Activated CD4-positive, alpha-beta T cell treated with anti-CD3 and anti-CD28 coated beads, Interleukin-2, amount 10 ng/mL, durations not matched to agents 24 days and 14 days (primary cell): ENCODE data around the gene PHF13. TPM values are rescaled to one million over a fixed set of nuclear protein-coding genes. Genes with fewer than 3 reads are reported as not detected.
"Not testable (repeated sequence)": the region's sequence is repeated elsewhere in the genome, so short reads cannot be mapped to it uniquely, and the experiment has no call there.

Experiments
- DNase-seq: peaks from one replicate; pipeline ENCODE4 v3.0.0; 2022
- H3K27ac Mint-ChIP-seq: one replicate; pipeline ENCODE4 v1.8.0; 2022; ENCODE audit warnings: mild to moderate bottlenecking, mixed read lengths
- H3K27me3 Mint-ChIP-seq: one replicate; pipeline ENCODE4 v1.8.0; 2022; ENCODE audit warnings: mixed read lengths
- H3K36me3 Mint-ChIP-seq: one replicate; pipeline ENCODE4 v1.8.0; 2022; ENCODE audit warnings: low read depth, mild to moderate bottlenecking, mixed read lengths
- H3K4me1 Mint-ChIP-seq: one replicate; pipeline ENCODE4 v1.8.0; 2021; ENCODE audit warnings: mixed read lengths
- H3K4me3 Mint-ChIP-seq: one replicate; pipeline ENCODE4 v1.8.0; 2022; ENCODE audit warnings: mild to moderate bottlenecking, moderate library complexity, mixed read lengths
- H3K9me3 Mint-ChIP-seq: one replicate; pipeline ENCODE4 v1.8.0; 2021; ENCODE audit warnings: mixed read lengths
- intact Hi-C: fragments of 100-400 bp; cut with micrococcal nuclease; formaldehyde crosslinking; loops from one replicate; pipeline ENCODE4 v1.15.1; 2023
- total RNA-seq: library from RNA; stranded (reverse); gene quantifications from 2 replicates; pipeline ENCODE4 v1.2.3, GENCODE V29; 2022

Gene PHF13
- total RNA-seq, 1 donor from 2014 or later: 20.1 TPM

- Mint-ChIP-seq H3K4me1 (no peaks in the 10 kb centered on the region), H3K36me3 (peaks cover 32% of the 10 kb centered on the region), H3K4me3 (no peak overlapping the region), H3K27me3 (no peaks in the 10 kb centered on the region), H3K9me3 (no peaks in the 10 kb centered on the region), H3K27ac (peak overlapping the region; percentile 45)
- intact Hi-C loops: no loop called here
- DNase-seq: no peak
These were observed 22.6 kb downstream of the PHF13 start for GRCh38 chr1:6635910-6636760.

GRCh38 chr1:6636778-6637177 is 23.2 kb downstream of the PHF13 start:
- H3K4me1 Mint-ChIP-seq, H3K27me3 Mint-ChIP-seq, DNase-seq, H3K27ac Mint-ChIP-seq, intact Hi-C loops, H3K4me3 Mint-ChIP-seq, H3K9me3 Mint-ChIP-seq: not testable (repeated sequence)
- H3K36me3 Mint-ChIP-seq: peaks cover 35% of the 10 kb centered on the region

GRCh38 chr1:6637770-6638169 is 24.2 kb downstream of the PHF13 start:
- Mint-ChIP-seq H3K4me3 (no peak overlapping the region), H3K4me1 (no peaks in the 10 kb centered on the region), H3K27ac (no peak overlapping the region), H3K9me3 (no peaks in the 10 kb centered on the region), H3K36me3 (peaks cover 37% of the 10 kb centered on the region), H3K27me3 (no peaks in the 10 kb centered on the region)
- DNase-seq: no peak
- intact Hi-C loops: no loop called here

- H3K9me3 Mint-ChIP-seq: no peaks in the 10 kb centered on the region
- no peaks in the 10 kb centered on the region for H3K27me3 Mint-ChIP-seq
- no peak overlapping the region for H3K27ac Mint-ChIP-seq
- intact Hi-C loops: no loop called here
- no peak for DNase-seq
- H3K4me1 Mint-ChIP-seq: no peaks in the 10 kb centered on the region
- peaks cover 36% of the 10 kb centered on the region for H3K36me3 Mint-ChIP-seq
- H3K4me3 Mint-ChIP-seq: no peak overlapping the region
These were observed 24.7 kb downstream of the PHF13 start for GRCh38 chr1:6638226-6638625.

- H3K27ac Mint-ChIP-seq, H3K4me1 Mint-ChIP-seq, DNase-seq, intact Hi-C loops, H3K27me3 Mint-ChIP-seq, H3K9me3 Mint-ChIP-seq, H3K4me3 Mint-ChIP-seq: not testable (repeated sequence)
- H3K36me3 Mint-ChIP-seq: peaks cover 34% of the 10 kb centered on the region
These were observed 27.3 kb downstream of the PHF13 start for GRCh38 chr1:6640867-6641266.

- no peaks in the 10 kb centered on the region for H3K27me3 Mint-ChIP-seq
- no peak overlapping the region for H3K27ac Mint-ChIP-seq
- H3K9me3 Mint-ChIP-seq: no peaks in the 10 kb centered on the region
- intact Hi-C loops: no loop called here
- peaks cover 23% of the 10 kb centered on the region for H3K36me3 Mint-ChIP-seq
- DNase-seq: no peak
- peaks cover 2% of the 10 kb centered on the region for H3K4me1 Mint-ChIP-seq
- no peak overlapping the region for H3K4me3 Mint-ChIP-seq
These were observed 31.5 kb downstream of the PHF13 start for GRCh38 chr1:6645018-6645417.

GRCh38 chr1:6646499-6647148 is 33.1 kb downstream of the PHF13 start:
- H3K4me1 Mint-ChIP-seq: peaks cover 2% of the 10 kb centered on the region
- H3K4me3 Mint-ChIP-seq: no peak overlapping the region
- intact Hi-C loops: loop anchor here (1.0 kb wide), 3 partner anchors 92 to 160 kb away; partner anchors contain the start of gene NOL9
- no peaks in the 10 kb centered on the region for H3K27me3 Mint-ChIP-seq
- no peak overlapping the region for H3K27ac Mint-ChIP-seq
- H3K9me3 Mint-ChIP-seq: no peaks in the 10 kb centered on the region
- DNase-seq: peak; percentile 78
- peaks cover 22% of the 10 kb centered on the region for H3K36me3 Mint-ChIP-seq

GRCh38 chr1:6648556-6648955 is 35.0 kb downstream of the PHF13 start:
- intact Hi-C loops: no loop called here
- H3K36me3 Mint-ChIP-seq: peaks cover 20% of the 10 kb centered on the region
- DNase-seq: no peak
- peaks cover 2% of the 10 kb centered on the region for H3K4me1 Mint-ChIP-seq
- no peaks in the 10 kb centered on the region for H3K27me3 Mint-ChIP-seq
- no peak overlapping the region for H3K27ac Mint-ChIP-seq
- H3K4me3 Mint-ChIP-seq: no peak overlapping the region
- no peaks in the 10 kb centered on the region for H3K9me3 Mint-ChIP-seq

- H3K27me3 Mint-ChIP-seq: no peaks in the 10 kb centered on the region
- peaks cover 3% of the 10 kb centered on the region for H3K4me1 Mint-ChIP-seq
- no peak overlapping the region for H3K27ac Mint-ChIP-seq
- intact Hi-C loops: no loop called here
- H3K4me3 Mint-ChIP-seq: no peak overlapping the region
- peaks cover 14% of the 10 kb centered on the region for H3K36me3 Mint-ChIP-seq
- H3K9me3 Mint-ChIP-seq: no peaks in the 10 kb centered on the region
- no peak for DNase-seq
These were observed 38.4 kb downstream of the PHF13 start for GRCh38 chr1:6651909-6652308.

GRCh38 chr1:6652986-6653385 is 39.5 kb downstream of the PHF13 start:
- Mint-ChIP-seq H3K4me3 (no peak overlapping the region), H3K27ac (no peak overlapping the region), H3K4me1 (peaks cover 4% of the 10 kb centered on the region), H3K36me3 (peaks cover 14% of the 10 kb centered on the region), H3K9me3 (no peaks in the 10 kb centered on the region), H3K27me3 (no peaks in the 10 kb centered on the region)
- intact Hi-C loops: no loop called here
- no peak for DNase-seq

- Mint-ChIP-seq H3K27ac (no peak overlapping the region), H3K27me3 (no peaks in the 10 kb centered on the region), H3K9me3 (no peaks in the 10 kb centered on the region), H3K4me3 (no peak overlapping the region), H3K4me1 (peaks cover 4% of the 10 kb centered on the region), H3K36me3 (peaks cover 14% of the 10 kb centered on the region)
- intact Hi-C loops: no loop called here
- DNase-seq: no peak
These were observed 40.1 kb downstream of the PHF13 start for GRCh38 chr1:6653436-6654290.

GRCh38 chr1:6657138-6657537 is 43.6 kb downstream of the PHF13 start:
- intact Hi-C loops: no loop called here
- H3K27ac Mint-ChIP-seq: no peak overlapping the region
- H3K4me3 Mint-ChIP-seq: no peak overlapping the region
- DNase-seq: no peak
- H3K9me3 Mint-ChIP-seq: no peaks in the 10 kb centered on the region
- H3K27me3 Mint-ChIP-seq: no peaks in the 10 kb centered on the region
- peaks cover 4% of the 10 kb centered on the region for H3K4me1 Mint-ChIP-seq
- H3K36me3 Mint-ChIP-seq: peaks cover 7% of the 10 kb centered on the region

GRCh38 chr1:6658359-6659060 is 45.0 kb downstream of the PHF13 start:
- no peak overlapping the region for H3K4me3 Mint-ChIP-seq
- intact Hi-C loops: no loop called here
- peaks cover 4% of the 10 kb centered on the region for H3K4me1 Mint-ChIP-seq
- peaks cover 2% of the 10 kb centered on the region for H3K36me3 Mint-ChIP-seq
- DNase-seq: no peak
- no peaks in the 10 kb centered on the region for H3K9me3 Mint-ChIP-seq
- no peaks in the 10 kb centered on the region for H3K27me3 Mint-ChIP-seq
- no peak overlapping the region for H3K27ac Mint-ChIP-seq
